ENCODE results near the gene DNER. TPM values are rescaled to one million over a fixed set of nuclear protein-coding genes. Genes with fewer than 3 reads are reported as not detected.

Gene DNER
- total and polyA plus RNA-seq, 2 donors from 2014 or later, result 16.5 to 21.9 TPM

- Histone ChIP-seq H3K9ac (ENCODE audit: low read length in 3 of 3) (no peak overlapping the region), H3K4me1 (ENCODE audit: control insufficient read depth in 2 of 3, insufficient read depth in 2 of 3, low read depth in 1 of 3, low read length in 3 of 3) (no peaks in the 10 kb centered on the region), H3K36me3 (ENCODE audit: control insufficient read depth in 2 of 3, insufficient read depth in 3 of 3, low read length in 3 of 3) (no peaks in the 10 kb centered on the region), H3K9me3 (ENCODE audit: control insufficient read depth in 2 of 3, insufficient read depth in 1 of 3, low read length in 3 of 3) (peaks cover 0 to 4% (median 0%) of the 10 kb centered on the region in 3 donors), H3K27me3 (ENCODE audit: control insufficient read depth, insufficient read depth, low read length) (no peaks in the 10 kb centered on the region), H3K4me3 (ENCODE audit: low read length in 3 of 3) (no peak overlapping the region), H3K27ac (ENCODE audit: low read depth in 2 of 2, low read length in 2 of 2) (no peak overlapping the region)
- FAIRE-seq (no peak), DNase-seq (no peak)
- intact Hi-C loops (cut with DNase I), result no loop called here
- TF ChIP-seq CTCF (IDR thresholded peaks at IDR 0.05; ENCODE audit: borderline replicate concordance, extremely low read depth, insufficient read depth), result no peak
Observed at GRCh38 chr2:229346816-229347540, 367.4 kb downstream of the DNER start.

DNA sequence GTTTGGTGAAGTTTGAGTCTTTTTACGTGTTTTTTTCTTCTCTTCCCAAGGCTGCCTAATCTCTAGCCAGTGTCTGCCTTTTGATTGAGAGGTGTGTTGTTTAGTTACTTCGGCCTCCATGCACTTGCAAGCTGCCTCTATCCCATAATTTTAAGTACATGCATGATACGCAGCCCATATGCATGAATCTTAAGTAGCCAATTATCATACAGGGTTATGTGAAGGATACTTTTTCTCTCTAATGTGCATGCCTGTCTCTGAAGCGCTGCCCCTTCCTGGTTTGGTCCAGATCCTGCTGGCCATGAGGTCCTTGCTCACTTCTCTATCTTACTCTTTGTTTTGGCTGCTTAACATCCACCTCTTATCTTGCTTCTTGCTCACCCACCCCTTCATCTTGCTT lies 369.4 kb downstream of the DNER start:
- FAIRE-seq, result no peak
- intact Hi-C loops (cut with DNase I), result no loop called here
- DNase-seq, result no peak
- Histone ChIP-seq H3K27ac (ENCODE audit: low read depth in 2 of 2, low read length in 2 of 2) (no peak overlapping the region), H3K4me3 (ENCODE audit: low read length in 3 of 3) (no peak overlapping the region), H3K27me3 (ENCODE audit: control insufficient read depth, insufficient read depth, low read length) (no peaks in the 10 kb centered on the region), H3K36me3 (ENCODE audit: control insufficient read depth in 2 of 3, insufficient read depth in 3 of 3, low read length in 3 of 3) (no peaks in the 10 kb centered on the region), H3K9me3 (ENCODE audit: control insufficient read depth in 2 of 3, insufficient read depth in 1 of 3, low read length in 3 of 3) (no peaks in the 10 kb centered on the region), H3K4me1 (ENCODE audit: control insufficient read depth in 2 of 3, insufficient read depth in 2 of 3, low read depth in 1 of 3, low read length in 3 of 3) (no peaks in the 10 kb centered on the region), H3K9ac (ENCODE audit: low read length in 3 of 3) (no peak overlapping the region)
- no peak for TF ChIP-seq CTCF (IDR thresholded peaks at IDR 0.05; ENCODE audit: borderline replicate concordance, extremely low read depth, insufficient read depth)

- Histone ChIP-seq H3K4me1 (ENCODE audit: control insufficient read depth in 2 of 3, insufficient read depth in 2 of 3, low read depth in 1 of 3, low read length in 3 of 3) (no peaks in the 10 kb centered on the region), H3K27me3 (ENCODE audit: control insufficient read depth, insufficient read depth, low read length) (no peaks in the 10 kb centered on the region), H3K9me3 (ENCODE audit: control insufficient read depth in 2 of 3, insufficient read depth in 1 of 3, low read length in 3 of 3) (no peaks in the 10 kb centered on the region), H3K4me3 (ENCODE audit: low read length in 3 of 3) (no peak overlapping the region), H3K36me3 (ENCODE audit: control insufficient read depth in 2 of 3, insufficient read depth in 3 of 3, low read length in 3 of 3) (no peaks in the 10 kb centered on the region), H3K9ac (ENCODE audit: low read length in 3 of 3) (no peak overlapping the region), H3K27ac (ENCODE audit: low read depth in 2 of 2, low read length in 2 of 2) (no peak overlapping the region)
- FAIRE-seq (no peak), DNase-seq (no peak)
- intact Hi-C loops (cut with DNase I), result no loop called here
- no peak for TF ChIP-seq CTCF (IDR thresholded peaks at IDR 0.05; ENCODE audit: borderline replicate concordance, extremely low read depth, insufficient read depth)
Observed at GRCh38 chr2:229344151-229344551, 370.2 kb downstream of the DNER start.

DNA sequence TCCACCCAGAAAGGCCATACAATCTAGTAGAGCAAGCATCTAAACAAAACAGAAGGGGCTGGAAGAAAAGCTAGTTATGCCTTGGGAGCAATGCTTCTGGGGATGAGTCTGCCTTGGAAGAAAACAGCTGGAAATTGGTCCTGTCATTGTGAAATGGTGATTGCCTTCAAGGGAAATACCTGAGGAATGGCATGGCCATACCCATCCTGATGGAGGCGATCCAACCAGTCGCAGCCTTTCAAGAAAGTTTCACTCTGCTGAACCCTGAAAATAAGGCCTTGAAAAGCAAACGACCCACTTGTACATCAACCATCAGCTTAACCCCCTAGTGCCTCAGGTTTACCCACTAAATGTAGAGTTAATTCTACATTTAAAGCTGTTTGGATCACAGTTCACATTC lies 370.7 kb downstream of the DNER start:
- no peaks in the 10 kb centered on the region for H3K4me1 ChIP-seq (ENCODE audit: control insufficient read depth in 2 of 3, insufficient read depth in 2 of 3, low read depth in 1 of 3, low read length in 3 of 3)
- DNase-seq (no peak), FAIRE-seq (no peak)
- no peaks in the 10 kb centered on the region for H3K9me3 ChIP-seq (ENCODE audit: control insufficient read depth in 2 of 3, insufficient read depth in 1 of 3, low read length in 3 of 3)
- H3K27ac ChIP-seq (ENCODE audit: low read depth in 2 of 2, low read length in 2 of 2), result no peak overlapping the region
- intact Hi-C loops (cut with DNase I), result no loop called here
- H3K36me3 ChIP-seq (ENCODE audit: control insufficient read depth in 2 of 3, insufficient read depth in 3 of 3, low read length in 3 of 3), result no peaks in the 10 kb centered on the region
- no peak for TF ChIP-seq CTCF (IDR thresholded peaks at IDR 0.05; ENCODE audit: borderline replicate concordance, extremely low read depth, insufficient read depth)
- H3K4me3 ChIP-seq (ENCODE audit: low read length in 3 of 3), result no peak overlapping the region
- H3K9ac ChIP-seq (ENCODE audit: low read length in 3 of 3), result no peak overlapping the region
- no peaks in the 10 kb centered on the region for H3K27me3 ChIP-seq (ENCODE audit: control insufficient read depth, insufficient read depth, low read length)

All from kidney (tissue), 14 donors.